CD4-positive, alpha-beta T cell treated with Interleukin-15 for 4 hours (primary cell): ENCODE results near the gene ME3.
"Not testable (repeated sequence)": the region's sequence is repeated elsewhere in the genome, so short reads cannot be mapped to it uniquely, and the experiment has no call there.

Experiments
- DNase-seq: peaks from one replicate; pipeline ENCODE4 v3.0.0-alpha.2; 2020; ENCODE audit warnings: low spot score

Gene ME3

DNA sequence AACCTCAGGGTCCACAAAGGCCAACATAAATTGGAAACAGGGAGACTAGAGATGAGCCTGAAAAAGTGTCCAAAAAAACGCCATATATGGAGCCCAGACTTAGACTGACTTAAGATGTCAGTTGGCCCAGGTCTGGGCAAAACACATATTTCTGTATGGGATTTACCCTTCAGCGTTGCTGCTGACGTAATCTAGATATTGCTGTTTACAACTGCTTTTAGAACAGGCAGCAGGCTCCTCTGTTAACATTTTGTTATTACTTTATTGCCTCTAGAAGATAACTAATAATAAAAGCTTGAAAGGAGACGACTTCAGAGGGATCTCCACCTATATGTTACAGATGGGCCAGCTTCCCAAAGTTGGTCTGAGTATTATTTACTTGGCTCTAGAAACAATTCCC, 8.7 kb downstream of the ME3 start:
- DNase-seq = no peak

DNA sequence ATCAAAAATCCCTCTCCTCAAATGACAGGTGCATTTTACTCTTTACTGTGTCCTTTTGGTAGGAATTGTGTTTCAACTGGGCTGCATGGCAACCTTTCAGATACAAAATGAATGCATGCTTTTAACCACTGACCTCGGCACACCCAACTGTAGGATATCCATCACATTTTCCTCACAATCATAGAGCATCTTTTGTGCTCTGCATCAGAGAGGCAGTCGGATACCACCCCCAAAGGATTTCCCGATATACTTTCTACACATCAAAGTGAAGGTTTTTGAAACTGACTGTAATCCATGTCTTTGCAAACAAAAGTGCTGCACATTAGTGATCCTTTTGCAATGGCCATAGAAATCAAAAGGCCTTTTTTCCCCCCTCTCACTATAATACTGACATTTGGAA, 9.1 kb downstream of the ME3 start:
- DNase-seq = no peak

DNA sequence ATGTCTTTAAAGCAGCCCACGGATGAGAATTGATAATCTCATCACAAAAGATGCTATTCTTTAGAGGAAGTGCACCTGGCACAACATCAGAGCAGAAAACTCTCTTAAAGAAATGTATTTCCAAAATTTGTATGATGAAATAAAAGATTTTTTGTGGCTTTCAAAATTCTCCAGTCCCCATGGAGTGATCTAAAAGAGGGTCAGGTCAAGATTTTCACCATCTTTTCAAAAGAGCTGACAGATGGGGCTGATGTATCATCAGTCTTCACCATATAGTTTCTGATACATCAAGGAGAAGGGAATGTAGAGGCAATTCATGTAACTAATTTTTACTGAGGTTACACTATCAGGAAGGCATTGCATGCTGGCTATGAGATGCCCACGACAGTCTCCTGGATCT, 11.7 kb downstream of the ME3 start:
- DNase-seq = no peak

DNA sequence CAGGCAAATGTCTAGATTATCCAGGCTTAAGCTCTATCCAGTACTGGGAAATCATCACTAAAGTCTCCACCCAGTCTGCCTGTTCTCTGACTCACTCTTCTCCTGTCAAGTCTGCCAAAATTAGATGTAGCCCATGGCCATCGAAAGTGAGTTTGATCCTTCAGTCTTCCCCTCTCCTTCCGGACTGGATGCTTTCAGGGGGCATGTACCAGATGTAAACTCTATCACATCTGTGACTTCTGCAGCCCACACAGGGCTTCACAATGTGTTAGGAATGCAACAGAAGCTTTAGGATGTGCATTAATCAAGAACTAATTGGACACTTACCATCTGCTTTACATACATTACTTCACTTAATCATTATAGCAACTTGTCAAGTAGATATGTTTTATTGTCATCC, 12.3 kb downstream of the ME3 start:
- DNase-seq = no peak

DNA sequence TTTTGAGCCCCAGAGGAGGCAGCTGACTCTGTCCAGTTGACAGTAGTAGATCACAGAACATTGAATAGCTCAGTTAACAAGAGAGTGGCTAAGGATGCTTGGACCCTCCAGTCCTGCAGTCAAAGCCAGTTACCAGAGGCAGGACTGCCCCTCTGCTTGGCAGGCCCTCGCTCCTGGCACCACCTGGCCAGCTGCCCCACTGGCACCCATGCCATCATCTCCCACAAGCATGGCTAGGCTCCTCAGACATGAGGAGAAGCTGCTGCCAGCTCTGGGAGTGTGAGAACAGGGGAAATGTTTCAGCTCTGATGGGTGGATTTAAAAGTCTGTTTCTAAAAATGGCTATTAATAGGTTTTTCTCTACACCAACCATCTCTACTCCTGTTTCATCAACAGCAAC, 13.9 kb downstream of the ME3 start:
- no peak for DNase-seq

GRCh38 chr11:86645212-86645611, 27.2 kb downstream of the ME3 start:
- DNase-seq = not testable (repeated sequence)

DNA sequence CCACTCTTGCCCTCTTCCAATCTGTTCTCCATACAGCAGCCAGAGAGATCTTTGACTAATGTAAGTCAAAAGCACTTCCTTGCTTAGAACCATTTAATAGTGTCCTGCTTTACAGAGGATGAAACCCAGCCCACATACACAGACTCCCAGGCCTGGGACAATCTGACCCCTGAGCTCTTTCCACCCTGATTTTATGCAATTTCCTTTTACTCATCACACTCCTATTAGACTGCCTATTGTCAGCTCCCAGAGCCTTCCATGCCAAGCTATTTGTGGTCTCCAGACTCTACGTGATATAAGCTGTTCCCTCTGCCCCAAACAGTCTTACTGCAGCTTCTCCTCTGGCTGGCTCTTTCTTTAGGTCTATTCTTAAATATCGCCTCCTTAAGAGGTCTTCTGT, 28.1 kb downstream of the ME3 start:
- no peak for DNase-seq

DNA sequence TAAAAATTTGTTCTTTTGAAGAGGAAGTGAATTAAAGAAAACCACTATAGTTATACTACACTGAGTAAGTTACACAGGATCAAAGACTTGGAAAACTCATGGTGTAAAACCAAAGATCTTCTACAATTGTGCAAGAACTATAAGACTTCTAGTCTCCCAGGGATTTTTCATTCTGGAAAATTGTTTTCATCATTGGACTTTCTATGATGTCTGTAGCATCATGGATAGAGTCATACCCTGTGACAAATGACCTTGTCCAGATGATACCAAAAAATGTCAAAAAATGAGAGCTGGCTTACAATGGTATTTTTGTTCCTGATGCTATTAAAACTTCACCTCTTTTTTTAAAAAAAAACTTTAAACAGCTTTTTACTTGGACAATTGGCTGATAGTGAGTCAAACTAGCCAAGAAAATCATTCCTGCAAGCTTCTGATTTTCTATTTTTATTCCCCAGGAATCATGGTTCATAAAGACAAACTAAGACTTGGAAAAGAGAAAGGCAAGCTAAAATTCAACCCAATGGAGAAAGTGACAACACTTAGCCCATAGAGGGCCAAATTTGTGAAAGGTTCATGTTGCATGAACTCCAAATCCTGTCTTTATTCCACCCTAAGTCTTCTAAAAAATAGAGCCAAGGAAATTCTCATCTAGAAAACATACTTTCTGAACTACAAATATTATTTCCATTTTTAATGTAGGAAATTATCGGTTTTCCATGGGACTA, 30.7 kb downstream of the ME3 start:
- no peak for DNase-seq

- no peak for DNase-seq
These were observed 33.3 kb downstream of the ME3 start for GRCh38 chr11:86639137-86639536.

- DNase-seq = no peak
These were observed 33.7 kb downstream of the ME3 start for GRCh38 chr11:86638673-86639072.

GRCh38 chr11:86637988-86638387, 34.4 kb downstream of the ME3 start:
- no peak for DNase-seq

- no peak for DNase-seq
These were observed 36.1 kb downstream of the ME3 start for GRCh38 chr11:86636275-86636674.

GRCh38 chr11:86632499-86633269, 39.7 kb downstream of the ME3 start:
- DNase-seq = no peak

DNA sequence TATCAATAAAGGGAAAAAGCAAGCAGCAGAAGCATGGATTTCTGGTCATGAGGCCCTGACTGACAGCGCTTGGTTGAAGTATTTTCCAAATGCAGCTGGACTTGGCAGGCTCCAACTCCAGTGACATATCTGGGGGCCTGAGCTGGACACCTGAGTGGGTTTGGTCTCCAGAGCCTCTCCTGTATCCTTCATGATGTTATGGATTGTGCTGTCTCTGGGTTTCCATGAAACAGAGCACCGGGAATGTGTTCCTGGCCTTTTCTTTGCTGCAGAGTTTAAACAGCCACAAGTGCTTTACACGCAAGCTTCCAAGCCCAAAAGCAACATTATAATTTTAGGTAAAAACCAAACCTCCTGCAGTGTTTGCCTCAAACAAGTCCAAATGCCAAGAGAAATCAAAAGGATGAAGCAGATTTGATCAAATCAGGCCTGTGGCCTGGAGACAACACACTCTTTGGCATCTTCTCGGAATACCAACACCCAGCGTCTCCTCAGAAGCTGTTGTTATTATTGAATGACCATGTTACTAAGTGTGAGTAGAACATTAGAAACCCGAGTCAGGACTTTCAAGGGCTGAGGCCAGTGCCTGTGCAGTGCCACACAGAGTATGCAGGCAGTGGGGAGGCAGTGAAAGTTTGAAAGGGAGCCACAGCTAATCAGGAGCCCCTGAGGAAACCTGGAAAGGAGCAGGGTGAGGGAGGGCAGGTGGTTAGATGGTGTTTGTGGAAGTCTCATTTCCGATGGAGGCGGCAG, 42.0 kb downstream of the ME3 start:
- DNase-seq = no peak

- DNase-seq = no peak
These were observed 43.2 kb downstream of the ME3 start for GRCh38 chr11:86629045-86629706.

GRCh38 chr11:86627776-86628455, 44.5 kb downstream of the ME3 start:
- no peak for DNase-seq

GRCh38 chr11:86625981-86626380, 46.4 kb downstream of the ME3 start:
- DNase-seq = no peak

- no peak for DNase-seq
These were observed 46.9 kb downstream of the ME3 start for GRCh38 chr11:86625544-86625943.

DNA sequence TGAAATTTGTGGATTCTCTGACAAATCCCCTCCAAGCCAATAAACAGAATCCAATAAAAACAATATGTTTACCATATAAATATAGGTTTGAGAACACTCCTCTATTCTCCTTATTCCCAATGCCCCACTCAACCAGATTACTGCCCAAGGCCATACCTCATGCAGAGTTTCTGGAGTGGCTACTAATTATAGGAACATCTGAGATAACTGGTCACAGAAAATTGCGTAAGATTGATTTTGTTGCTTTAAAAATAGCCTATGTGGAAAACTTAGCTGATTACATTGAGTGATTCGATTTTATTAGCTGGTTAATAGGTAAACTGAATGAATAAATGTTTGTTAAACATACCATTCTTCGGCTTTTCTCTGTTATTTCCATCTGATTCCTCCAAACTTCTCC, 48.0 kb downstream of the ME3 start:
- DNase-seq = no peak

- DNase-seq = no peak
These were observed 48.7 kb downstream of the ME3 start for GRCh38 chr11:86623736-86624135.

GRCh38 chr11:86623041-86623621, 49.3 kb downstream of the ME3 start:
- DNase-seq = no peak

DNA sequence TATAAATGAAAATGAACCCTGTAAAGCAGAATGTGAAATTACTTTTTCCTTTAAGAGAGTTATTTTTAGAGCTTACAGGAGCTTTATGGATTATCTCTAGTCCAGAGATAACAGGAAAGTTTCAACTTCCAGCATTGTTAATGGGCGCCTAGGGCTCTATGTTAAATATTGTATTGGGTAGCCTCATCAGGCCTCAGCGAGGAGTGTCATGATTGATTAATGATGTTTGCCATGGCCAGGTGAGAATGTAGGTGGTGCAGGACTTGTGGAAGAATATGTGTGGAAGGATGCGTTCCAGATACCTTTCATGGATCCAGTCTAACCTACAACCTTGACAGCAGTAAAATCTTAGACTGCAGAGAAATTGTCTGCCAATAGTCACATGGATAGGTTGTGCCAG, 50.6 kb downstream of the ME3 start:
- DNase-seq = no peak
